Mesenchymal stem cell (in vitro differentiated cells and primary cell): ENCODE measurements around the gene MAPK6.

Experiments
- DNase-seq: peaks from one replicate; pipeline ENCODE4 v3.0.0-alpha.2; 2013
- H2AFZ ChIP-seq: one replicate; pipeline ENCODE4 v1.6.1; 2013; ENCODE audit warnings: low read depth, mild to moderate bottlenecking, control low read depth, inconsistent platforms, low read length, moderate library complexity
- H2AK5ac ChIP-seq: 2 replicates; pipeline ENCODE4 v1.6.1; 2013; ENCODE audit warnings: low read length, moderate library complexity, mild to moderate bottlenecking, inconsistent platforms; ENCODE audit not compliant: severe bottlenecking
- H2BK120ac ChIP-seq: one replicate; pipeline ENCODE4 v1.6.1; 2013; ENCODE audit warnings: low read depth, mild to moderate bottlenecking, inconsistent platforms, low read length, moderate library complexity
- H2BK12ac ChIP-seq, 2 experiments: one replicate each; pipeline ENCODE4 v1.6.1; 2013; ENCODE audit warnings: inconsistent platforms in 2 of 2, low read length in 2 of 2, mild to moderate bottlenecking in 2 of 2, moderate library complexity in 2 of 2, control low read depth in 1 of 2
- H2BK15ac ChIP-seq: one replicate; pipeline ENCODE4 v1.6.1; 2013; ENCODE audit warnings: mild to moderate bottlenecking, low read depth, inconsistent platforms; ENCODE audit not compliant: poor library complexity, severe bottlenecking
- H2BK5ac ChIP-seq: 2 replicates; pipeline ENCODE4 v1.6.1; 2013; ENCODE audit warnings: low read depth, mild to moderate bottlenecking, low read length, control low read depth, inconsistent platforms; ENCODE audit not compliant: poor library complexity, severe bottlenecking
- H3K14ac ChIP-seq, 2 experiments: one replicate each; pipeline ENCODE4 v1.6.1; 2013; ENCODE audit warnings: inconsistent platforms in 2 of 2, low read length in 2 of 2, control low read depth in 1 of 2, mild to moderate bottlenecking in 1 of 2, moderate library complexity in 1 of 2
- H3K18ac ChIP-seq, 2 experiments: one replicate each; pipeline ENCODE4 v1.6.1; 2013; ENCODE audit warnings: inconsistent platforms in 2 of 2, low read length in 2 of 2, control low read depth in 1 of 2, low read depth in 1 of 2, mild to moderate bottlenecking in 1 of 2
- H3K23ac ChIP-seq, 2 experiments: one replicate each; pipeline ENCODE4 v1.6.1; 2013; ENCODE audit warnings: inconsistent platforms in 2 of 2, low read length in 2 of 2, mild to moderate bottlenecking in 2 of 2, moderate library complexity in 2 of 2, control low read depth in 1 of 2
- H3K27ac ChIP-seq: 2 replicates; pipeline ENCODE4 v1.5.1; 2013; ENCODE audit warnings: mild to moderate bottlenecking, moderate library complexity, low read length, control low read depth, inconsistent platforms; ENCODE audit not compliant: poor library complexity, severe bottlenecking
- H3K27me3 ChIP-seq, 2 experiments: 2 replicates each; pipeline versions ENCODE4 v1.6.1 to v1.7.0; 2013; ENCODE audit warnings: low read length in 2 of 2, mild to moderate bottlenecking in 2 of 2, moderate library complexity in 2 of 2, control low read depth in 1 of 2, inconsistent platforms in 1 of 2; ENCODE audit not compliant: control insufficient read depth in 1 of 2, insufficient read depth in 1 of 2
- H3K36me3 ChIP-seq, 2 experiments: 2 replicates each; pipeline versions ENCODE4 v1.6.1 to v1.7.0; 2013; ENCODE audit warnings: low read length in 2 of 2, control low read depth in 1 of 2, inconsistent platforms in 1 of 2, low read depth in 1 of 2, mild to moderate bottlenecking in 1 of 2; ENCODE audit not compliant: insufficient read depth in 2 of 2, control insufficient read depth in 1 of 2
- H3K4ac ChIP-seq, 2 experiments: one replicate each; pipeline ENCODE4 v1.6.1; 2013; ENCODE audit warnings: inconsistent platforms in 2 of 2, low read length in 2 of 2, mild to moderate bottlenecking in 2 of 2, moderate library complexity in 2 of 2, control low read depth in 1 of 2, low read depth in 1 of 2
- H3K4me1 ChIP-seq: 2 replicates; pipeline ENCODE4 v1.6.1; 2013; ENCODE audit warnings: low read depth, low read length, control low read depth; ENCODE audit not compliant: control insufficient read depth, insufficient read depth
- H3K4me2 ChIP-seq: 2 replicates; pipeline ENCODE4 v1.6.1; 2013; ENCODE audit warnings: low read length, mild to moderate bottlenecking, inconsistent platforms; ENCODE audit not compliant: poor library complexity, severe bottlenecking
- H3K4me3 ChIP-seq, 2 experiments: 2 replicates each; pipeline versions ENCODE4 v1.5.1 to v1.7.0; 2013; ENCODE audit warnings: low read length in 2 of 2, mild to moderate bottlenecking in 2 of 2, control low read depth in 1 of 2, low read depth in 1 of 2; ENCODE audit not compliant: insufficient read depth in 1 of 2
- H3K79me1 ChIP-seq: replicated peaks from 2 replicates; pipeline ENCODE4 v1.6.1; 2013; ENCODE audit warnings: mild to moderate bottlenecking, control low read depth, low read length, inconsistent platforms; ENCODE audit not compliant: poor library complexity, severe bottlenecking
- H3K9ac ChIP-seq: 2 replicates; pipeline ENCODE4 v1.7.0; 2013; ENCODE audit warnings: mild to moderate bottlenecking, low read length, moderate library complexity
- H3K9me3 ChIP-seq: 2 replicates; pipeline ENCODE4 v1.7.0; 2013; ENCODE audit warnings: mild to moderate bottlenecking, low read length; ENCODE audit not compliant: control insufficient read depth
- H4K8ac ChIP-seq: one replicate; pipeline ENCODE4 v1.6.1; 2013; ENCODE audit warnings: inconsistent platforms, mild to moderate bottlenecking, low read length, moderate library complexity
- H4K91ac ChIP-seq: one replicate; pipeline ENCODE4 v1.6.1; 2013; ENCODE audit warnings: mild to moderate bottlenecking, low read length, inconsistent platforms
- WGBS: methylation state at CpG from one replicate; pipeline ENCODE4 v1.1.7; 2013; ENCODE audit warnings: mixed read lengths; 5-methylcytosine and 5-hydroxymethylcytosine counted together

The MAPK6 gene

GRCh38 chr15:52115598-52116427 lies 96.8 kb downstream of the MAPK6 start:
- peak overlapping the region in 1 of 2 experiments; percentile 16 for H3K18ac ChIP-seq
- WGBS, result 87% methylated on average over 7 of the region's 9 CpGs
- no peak overlapping the region for H2BK12ac ChIP-seq
- no peak overlapping the region for H3K4me2 ChIP-seq
- no peak overlapping the region for H3K23ac ChIP-seq
- H2BK15ac ChIP-seq, result no peak overlapping the region
- H3K79me1 ChIP-seq, result no peaks in the 10 kb centered on the region
- no peak overlapping the region for H4K91ac ChIP-seq
- no peak overlapping the region for H3K4me3 ChIP-seq
- no peak overlapping the region for H2AFZ ChIP-seq
- peaks cover 2 to 3% of the 10 kb centered on the region in 2 experiments for H3K36me3 ChIP-seq
- H3K27ac ChIP-seq, result peak overlapping the region; percentile 5
- H3K14ac ChIP-seq, result no peak overlapping the region
- no peak overlapping the region for H3K9ac ChIP-seq
- no peak overlapping the region for H3K4ac ChIP-seq
- DNase-seq, result no peak
- no peak overlapping the region for H2AK5ac ChIP-seq
- no peak overlapping the region for H2BK120ac ChIP-seq
- H3K4me1 ChIP-seq, result peaks cover 7% of the 10 kb centered on the region
- no peak overlapping the region for H4K8ac ChIP-seq
- H3K9me3 ChIP-seq, result no peaks in the 10 kb centered on the region
- H2BK5ac ChIP-seq, result no peak overlapping the region
- peaks cover 0 to 12% of the 10 kb centered on the region in 2 experiments for H3K27me3 ChIP-seq
